IPS-NIHi7 (cell line): ENCODE measurements around the gene AVPR1B.
"Not testable (repeated sequence)": the region's sequence is repeated elsewhere in the genome, so short reads cannot be mapped to it uniquely, and the experiment has no call there.

Source experiments
- DNase-seq: peaks from one replicate; pipeline ENCODE4 v3.0.0; 2012; ENCODE audit warnings: mixed read lengths; ENCODE audit errors: extremely low spot score

Gene AVPR1B

GRCh38 chr1:206081856-206082255 lies 35.3 kb downstream of the AVPR1B start:
- DNase-seq, result no peak

GRCh38 chr1:206080026-206080820 lies 37.0 kb downstream of the AVPR1B start:
- no peak for DNase-seq

GRCh38 chr1:206079135-206079534 lies 38.1 kb downstream of the AVPR1B start:
- DNase-seq, result no peak

GRCh38 chr1:206075786-206076755 lies 41.1 kb downstream of the AVPR1B start:
- no peak for DNase-seq

- no peak for DNase-seq
These were observed 42.3 kb downstream of the AVPR1B start for GRCh38 chr1:206074839-206075238.

- DNase-seq, result no peak
These were observed 46.4 kb downstream of the AVPR1B start for GRCh38 chr1:206070627-206071304.

- no peak for DNase-seq
These were observed 48.9 kb downstream of the AVPR1B start for GRCh38 chr1:206068314-206068713.

- DNase-seq, result no peak
These were observed 49.5 kb downstream of the AVPR1B start for GRCh38 chr1:206067486-206068227.

- DNase-seq, result no peak
These were observed 50.6 kb downstream of the AVPR1B start for GRCh38 chr1:206066479-206067171.

- no peak for DNase-seq
These were observed 51.5 kb downstream of the AVPR1B start for GRCh38 chr1:206065547-206066145.

GRCh38 chr1:206064501-206064900 lies 52.7 kb downstream of the AVPR1B start:
- DNase-seq, result not testable (repeated sequence)

GRCh38 chr1:206064001-206064400 lies 53.2 kb downstream of the AVPR1B start:
- not testable (repeated sequence) for DNase-seq

- DNase-seq, result no peak
These were observed 54.7 kb downstream of the AVPR1B start for GRCh38 chr1:206062464-206062863.

- DNase-seq, result no peak
These were observed 56.3 kb downstream of the AVPR1B start for GRCh38 chr1:206060844-206061243.
